NT2/D1 (cell line): Measurements from ENCODE around the gene KRIT1.

Source experiments
- YY1 ChIP-seq: IDR thresholded peaks from 2 replicates; pipeline ENCODE4 v1.6.1; 2011; ENCODE audit not compliant: insufficient read length, insufficient read depth
- ZNF274 ChIP-seq: IDR thresholded peaks from 2 replicates; pipeline ENCODE4 v1.6.1; 2011; ENCODE audit warnings: mild to moderate bottlenecking, low read depth, low read length

DNA sequence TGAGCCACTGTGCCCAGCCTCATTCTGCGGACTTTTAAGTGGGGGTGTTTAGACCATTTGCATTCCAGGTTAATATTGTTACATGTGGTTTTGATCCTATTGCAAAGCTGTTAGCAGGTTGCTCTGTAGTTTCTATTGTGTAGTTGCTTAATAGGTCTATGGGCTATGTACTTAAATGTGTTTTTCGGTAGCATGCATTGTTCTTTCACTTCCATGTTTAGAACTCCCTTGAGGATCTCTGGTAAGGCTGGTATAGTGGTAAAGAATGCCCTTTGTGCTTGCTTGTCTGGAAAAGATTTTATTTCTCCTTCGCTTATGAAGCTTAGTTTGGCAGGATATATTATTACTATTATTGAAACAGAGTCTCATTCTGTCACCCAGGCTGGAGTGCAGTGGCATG, 53.4 kb downstream of the KRIT1 start:
- TF ChIP-seq ZNF274 (no peak), YY1 (no peak)
